SH-SY5Y (cell line): ENCODE results near the gene KCTD16.

Source experiments
- GATA2 ChIP-seq: IDR thresholded peaks from 2 replicates; pipeline ENCODE4 v1.6.1; 2011; ENCODE audit warnings: mild to moderate bottlenecking, low read depth, low read length
- GATA3 ChIP-seq: IDR thresholded peaks from 2 replicates; pipeline ENCODE4 v1.6.1; 2011; ENCODE audit warnings: low read depth, mild to moderate bottlenecking, low read length, moderate library complexity

DNA sequence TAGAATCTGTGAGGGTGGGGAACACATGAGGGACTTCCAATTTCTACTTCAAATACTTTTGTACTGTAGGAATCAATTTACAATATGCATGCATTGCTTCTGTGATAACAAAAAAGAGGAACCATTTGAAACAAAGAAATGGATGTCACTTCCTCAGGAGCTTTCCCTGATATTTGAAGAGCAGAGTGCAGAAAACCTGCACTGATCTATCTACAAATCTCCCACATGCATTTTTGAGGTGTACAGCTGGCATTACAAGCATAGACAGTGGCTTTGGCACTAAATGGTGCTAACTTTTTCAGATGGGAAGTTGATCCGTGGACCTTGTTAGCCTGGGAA, 27.9 kb upstream of the KCTD16 start:
- TF ChIP-seq GATA3 (no peak), GATA2 (no peak)
